Measurements from ENCODE around the gene GSTCD.
"Not testable (repeated sequence)": the region's sequence is repeated elsewhere in the genome, so short reads cannot be mapped to it uniquely, and the experiment has no call there.

GSTCD gene

GRCh38 chr4:105715692-105716278 is 7.2 kb downstream of the GSTCD start:
- DNase-seq (ENCODE audit: low read depth): no peak

DNA sequence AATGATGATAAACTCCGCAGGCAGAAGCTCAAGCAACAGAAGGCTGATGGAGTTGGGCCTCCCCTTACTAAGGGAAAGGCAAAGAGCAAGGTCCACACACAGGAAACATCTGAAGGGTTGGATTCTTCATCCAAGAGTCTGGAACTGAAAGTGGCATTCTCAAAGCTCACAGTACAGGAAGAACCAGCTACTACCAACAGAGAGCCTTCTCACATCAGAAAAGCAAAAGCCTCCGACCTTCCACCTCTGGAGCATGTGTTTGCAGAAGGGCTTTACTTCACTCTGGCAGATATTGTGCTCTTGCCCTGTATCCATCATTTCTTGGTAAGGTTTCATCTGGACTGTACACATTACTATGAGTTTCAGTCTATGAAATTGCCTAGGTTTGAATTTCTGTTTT is 10.6 kb downstream of the GSTCD start:
- DNase-seq (ENCODE audit: low read depth): no peak

GRCh38 chr4:105725623-105726022 is 17.0 kb downstream of the GSTCD start:
- no peak for DNase-seq (ENCODE audit: low read depth)

DNA sequence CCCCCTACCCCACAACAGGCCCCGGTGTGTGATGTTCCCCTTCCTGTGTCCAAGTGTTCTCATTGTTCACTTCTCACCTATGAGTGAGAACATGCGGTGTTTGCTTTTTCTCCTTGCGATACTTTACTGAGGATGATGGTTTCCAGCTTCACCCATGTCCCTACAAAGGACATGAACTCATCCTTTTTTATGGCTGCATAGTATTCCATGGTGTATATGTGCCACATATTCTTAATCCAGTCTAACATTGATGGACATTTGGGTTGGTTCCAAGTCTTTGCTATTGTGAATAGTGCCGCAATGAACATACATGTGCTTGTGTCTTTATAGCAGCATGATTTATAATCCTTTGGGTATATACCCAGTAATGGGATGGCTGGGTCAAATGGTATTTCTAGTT is 21.3 kb downstream of the GSTCD start:
- not testable (repeated sequence) for DNase-seq (ENCODE audit: low read depth)

DNA sequence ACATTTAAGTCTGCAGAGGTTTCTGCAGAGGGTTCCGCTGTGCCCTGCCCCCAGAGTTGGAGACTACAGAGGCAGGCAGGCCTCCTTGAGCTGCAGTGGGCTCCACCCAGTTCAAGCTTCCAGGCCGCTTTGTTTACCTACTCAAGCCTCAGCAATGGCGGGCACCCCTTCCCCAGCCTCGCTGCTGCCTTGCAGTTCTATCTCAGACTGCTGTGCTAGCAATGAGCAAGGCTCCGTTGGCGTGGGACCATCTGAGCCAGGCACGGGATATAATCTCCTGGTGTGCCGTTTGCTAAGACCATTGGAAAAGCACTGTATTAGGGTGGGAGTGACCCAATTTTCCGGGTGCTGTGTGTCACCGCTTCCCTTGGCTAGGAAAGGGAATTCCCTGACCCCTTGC is 26.6 kb downstream of the GSTCD start:
- DNase-seq (ENCODE audit: low read depth): not testable (repeated sequence)

GRCh38 chr4:105741548-105741947 is 33.0 kb downstream of the GSTCD start:
- DNase-seq (ENCODE audit: low read depth): no peak

DNA sequence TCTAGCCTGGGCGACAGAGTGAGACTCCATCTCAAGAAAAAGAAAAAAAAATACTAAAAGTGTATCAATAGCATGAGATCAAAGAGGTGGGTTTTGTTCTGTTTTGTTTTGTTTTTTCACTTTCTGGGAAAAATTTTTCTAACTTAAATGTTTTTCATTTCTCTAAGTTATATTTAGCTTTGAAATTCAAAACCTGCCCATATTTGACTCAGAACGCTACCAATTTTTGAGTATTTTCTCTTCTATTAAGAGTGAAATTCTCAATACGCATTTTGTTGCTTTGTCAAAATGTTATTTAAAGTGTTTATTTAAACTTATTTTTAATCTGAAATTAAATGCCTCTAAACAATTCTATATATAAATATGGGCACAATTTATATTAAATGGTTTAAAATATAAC is 39.6 kb downstream of the GSTCD start:
- DNase-seq (ENCODE audit: low read depth): no peak

DNA sequence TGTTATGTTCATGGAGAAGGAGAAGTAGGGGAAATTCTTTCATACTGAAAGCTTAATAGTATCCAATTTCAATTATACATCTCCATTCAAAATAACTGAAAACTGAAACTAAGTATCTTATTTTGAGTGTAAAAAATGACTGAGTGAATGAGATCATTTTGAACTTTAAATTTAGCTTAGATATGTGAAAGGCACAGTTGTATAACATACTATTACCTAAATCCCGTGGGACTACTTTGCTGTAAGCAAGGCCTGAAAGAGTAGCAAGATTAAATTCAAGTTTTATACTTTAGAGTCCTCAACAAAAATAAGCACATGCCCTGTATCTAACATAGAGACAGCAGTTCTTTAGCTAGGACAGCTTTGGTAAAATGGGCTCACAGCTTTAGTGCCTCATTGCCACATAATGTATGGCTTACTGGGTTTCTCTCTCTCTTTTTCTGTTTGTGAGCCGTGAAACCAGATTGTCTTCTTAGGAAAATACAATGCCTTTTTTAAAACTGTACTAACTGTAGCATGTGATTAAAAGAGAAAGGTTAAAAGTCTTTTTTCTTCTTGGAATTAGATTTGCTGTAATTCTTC is 43.2 kb downstream of the GSTCD start:
- DNase-seq (ENCODE audit: low read depth): no peak

DNA sequence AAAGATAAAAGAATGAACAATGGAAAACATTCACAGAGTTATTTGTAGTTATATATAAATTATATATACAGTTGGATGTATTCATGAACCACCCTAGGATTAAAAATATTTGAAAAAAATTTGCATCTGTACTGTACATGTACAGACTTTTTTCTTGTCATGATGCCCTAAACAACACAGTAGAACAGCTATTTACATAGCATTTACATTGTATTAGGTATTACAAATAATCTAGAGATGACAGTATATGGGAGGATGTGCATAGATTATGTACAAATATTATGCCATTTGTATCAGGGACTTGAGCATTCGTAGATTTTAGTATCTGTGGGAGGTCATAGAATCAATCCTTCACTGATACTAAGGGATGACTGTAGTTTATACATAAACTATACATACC is 44.8 kb downstream of the GSTCD start:
- no peak for DNase-seq (ENCODE audit: low read depth)

DNA sequence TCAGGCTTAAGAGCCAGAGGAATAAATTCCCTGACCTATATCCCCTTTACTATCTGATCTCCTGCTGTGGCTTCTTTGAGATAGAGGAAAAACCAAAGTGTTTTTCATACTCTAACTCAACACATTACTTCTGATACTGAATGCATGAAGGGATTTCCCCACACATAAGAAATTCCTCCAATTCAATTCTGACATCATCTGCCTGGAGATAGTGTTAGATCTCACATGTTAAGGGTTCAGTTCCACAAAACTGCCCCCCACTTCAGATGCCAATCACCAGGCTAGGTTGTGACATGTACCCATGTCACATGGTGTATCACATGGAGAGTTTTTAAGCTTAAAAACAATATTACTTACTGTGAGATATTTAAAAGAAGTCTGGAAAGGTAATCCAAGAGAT is 46.8 kb downstream of the GSTCD start:
- DNase-seq (ENCODE audit: low read depth): no peak

- no peak for DNase-seq (ENCODE audit: low read depth)
Observed at GRCh38 chr4:105758958-105759357, 50.4 kb downstream of the GSTCD start.

DNA sequence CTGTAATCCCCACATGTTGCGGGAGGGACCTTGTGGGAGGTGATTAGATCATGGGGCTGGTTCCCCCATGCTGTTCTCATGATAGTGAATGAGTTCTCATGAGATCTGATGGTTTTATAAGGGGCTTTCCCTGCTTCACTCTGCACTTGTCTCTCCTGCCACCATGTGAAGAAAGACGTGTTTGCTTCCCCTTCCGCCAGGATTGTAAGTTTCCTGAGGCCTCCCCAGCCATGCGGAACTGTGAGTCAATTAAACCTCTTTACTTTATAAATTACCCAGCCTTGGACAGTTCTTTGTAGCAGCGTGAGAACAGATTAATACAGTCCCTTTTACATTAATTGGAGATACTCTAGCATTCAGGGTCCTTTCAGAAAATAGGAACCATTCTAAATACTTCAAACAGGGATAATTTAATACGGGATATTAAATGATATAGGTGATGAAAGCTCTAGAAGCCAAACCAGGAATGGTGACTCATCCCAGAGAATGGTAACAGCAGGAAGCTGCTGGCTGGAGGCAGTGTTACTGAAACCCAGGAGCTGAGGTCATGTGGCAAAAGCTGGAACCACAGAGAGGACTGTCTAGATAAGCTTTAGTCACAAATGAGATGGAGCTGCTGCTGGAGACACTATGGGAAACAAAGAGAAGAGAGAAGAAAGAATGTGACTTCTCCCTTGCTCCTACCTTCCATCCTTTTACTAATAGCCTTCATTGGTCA is 57.3 kb downstream of the GSTCD start:
- DNase-seq (ENCODE audit: low read depth): peak; percentile 49

DNA sequence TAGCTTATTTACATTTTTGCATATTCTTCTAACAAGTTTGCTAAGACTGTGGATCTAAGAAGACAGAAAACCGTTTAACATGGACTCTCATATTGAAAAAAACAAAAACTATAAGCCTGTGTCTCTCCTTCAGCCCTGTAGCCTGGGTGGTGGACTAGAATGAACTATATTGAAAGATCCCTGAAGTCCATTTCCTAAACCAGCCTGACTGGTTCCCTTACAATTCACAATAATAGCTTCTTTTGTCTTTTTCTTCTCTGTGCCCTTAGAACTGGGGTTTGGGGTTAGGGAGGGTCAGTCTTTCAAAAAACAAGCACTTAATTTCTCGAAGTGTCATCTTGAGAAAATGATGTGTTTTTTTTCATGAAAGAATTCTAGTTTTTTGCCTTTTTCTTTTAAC is 59.0 kb downstream of the GSTCD start:
- DNase-seq (ENCODE audit: low read depth): no peak

DNA sequence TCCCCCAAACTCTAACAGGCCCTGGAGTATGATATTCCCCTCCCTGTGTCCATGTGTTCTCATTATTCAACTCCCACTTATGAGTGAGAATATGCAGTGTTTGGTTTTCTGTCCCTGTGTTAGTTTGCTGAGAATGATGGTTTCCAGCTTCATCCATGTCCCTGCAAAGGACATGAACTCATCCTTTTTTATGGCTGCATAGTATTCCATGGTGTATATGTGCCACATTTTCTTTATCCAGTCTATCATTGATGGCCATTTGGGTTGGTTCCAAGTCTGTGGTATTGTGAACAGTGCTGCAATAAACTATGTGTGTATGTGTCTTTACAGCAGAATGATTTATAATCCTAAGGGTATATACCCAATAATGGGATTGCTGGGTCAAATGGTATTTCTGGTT is 61.9 kb downstream of the GSTCD start:
- DNase-seq (ENCODE audit: low read depth): not testable (repeated sequence)

GRCh38 chr4:105772065-105772464 is 63.5 kb downstream of the GSTCD start:
- not testable (repeated sequence) for DNase-seq (ENCODE audit: low read depth)

DNA sequence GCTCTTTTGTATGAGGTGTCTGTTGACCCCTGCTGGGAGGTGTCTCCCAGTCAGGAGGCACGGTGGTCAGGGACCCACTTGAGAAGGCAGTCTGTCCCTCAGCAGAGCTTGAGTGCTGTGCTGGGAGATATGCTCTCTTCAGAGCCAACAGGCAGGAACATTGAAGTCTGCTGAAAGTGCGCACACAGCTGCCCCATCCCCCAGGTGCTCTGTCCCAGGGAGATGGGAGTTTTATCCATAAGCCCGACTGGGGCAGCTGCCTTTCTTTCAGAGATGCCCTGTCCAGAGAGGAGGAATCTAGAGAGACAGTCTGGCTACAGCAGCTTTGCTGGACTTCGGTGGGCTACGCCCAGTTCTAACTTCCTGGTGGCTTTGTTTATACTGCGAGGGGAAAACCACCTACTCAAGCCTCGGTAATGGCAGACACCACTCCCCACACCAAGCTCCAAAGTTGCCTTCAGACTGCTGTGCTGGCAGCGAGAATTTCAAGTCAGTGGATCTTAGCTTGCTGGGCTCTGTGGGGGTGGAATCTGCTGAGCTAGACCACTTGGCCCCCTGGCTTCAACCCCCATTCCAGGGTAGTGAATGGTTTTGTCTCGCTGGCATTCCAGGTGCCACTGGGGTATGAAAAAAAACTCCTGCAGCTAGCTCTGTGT is 67.3 kb downstream of the GSTCD start:
- not testable (repeated sequence) for DNase-seq (ENCODE audit: low read depth)

GRCh38 chr4:105780176-105780575 is 71.6 kb downstream of the GSTCD start:
- DNase-seq (ENCODE audit: low read depth): no peak

DNA sequence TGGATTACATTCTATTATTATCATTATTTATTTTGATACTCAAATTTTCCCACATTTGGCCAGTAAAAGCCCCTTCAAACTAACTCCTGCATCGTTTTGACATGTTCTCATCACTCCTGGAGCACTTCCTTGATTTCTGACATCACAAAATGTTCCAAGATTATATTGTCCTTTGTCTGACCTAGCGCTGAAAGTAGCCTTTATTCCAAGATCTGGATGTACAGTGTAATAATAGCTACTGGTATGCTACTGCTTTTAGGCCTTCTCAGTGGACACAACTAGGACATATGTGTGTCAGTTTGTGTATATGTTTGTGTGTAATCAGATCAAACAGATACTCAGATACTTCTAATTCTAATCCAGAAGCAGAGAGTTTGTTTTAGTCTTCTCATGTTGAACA is 76.2 kb downstream of the GSTCD start:
- DNase-seq (ENCODE audit: low read depth): no peak

DNA sequence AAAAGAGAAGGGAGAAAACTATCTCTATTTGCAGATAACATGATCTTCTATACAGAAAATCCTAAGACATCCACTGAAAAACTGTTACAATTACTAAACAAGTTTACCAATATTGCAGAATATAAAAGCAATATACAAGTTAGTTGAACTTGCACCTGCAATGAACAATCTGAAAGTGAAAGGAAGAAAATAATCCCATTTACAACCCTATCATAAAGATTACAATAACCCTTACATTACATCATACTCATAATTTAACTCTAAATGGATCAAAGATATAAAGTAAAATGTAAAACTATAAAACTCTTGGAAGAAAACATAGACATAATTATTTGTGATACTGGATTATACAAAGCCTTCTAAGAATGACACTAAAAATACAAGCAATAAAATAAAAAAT is 77.2 kb downstream of the GSTCD start:
- no peak for DNase-seq (ENCODE audit: low read depth)

DNA sequence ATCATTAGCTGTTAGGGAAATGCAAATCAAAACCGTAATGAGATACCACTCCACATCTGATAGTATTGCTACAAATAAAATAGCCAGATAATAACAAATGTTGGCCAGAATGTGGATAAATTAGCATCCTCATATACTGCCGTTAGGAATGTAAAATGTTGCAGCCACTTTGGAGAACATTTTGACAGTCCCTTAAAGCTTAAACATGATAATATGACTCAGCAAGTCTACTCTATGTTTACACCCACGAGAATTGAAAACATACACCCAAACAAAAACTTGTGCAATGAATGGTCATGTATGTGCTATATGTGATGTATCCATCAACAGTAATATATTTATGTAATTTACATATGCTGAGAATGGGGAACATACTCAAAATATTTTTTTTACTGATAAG is 78.2 kb downstream of the GSTCD start:
- DNase-seq (ENCODE audit: low read depth): no peak

GRCh38 chr4:105797225-105797624 is 88.6 kb downstream of the GSTCD start:
- DNase-seq (ENCODE audit: low read depth): no peak

DNA sequence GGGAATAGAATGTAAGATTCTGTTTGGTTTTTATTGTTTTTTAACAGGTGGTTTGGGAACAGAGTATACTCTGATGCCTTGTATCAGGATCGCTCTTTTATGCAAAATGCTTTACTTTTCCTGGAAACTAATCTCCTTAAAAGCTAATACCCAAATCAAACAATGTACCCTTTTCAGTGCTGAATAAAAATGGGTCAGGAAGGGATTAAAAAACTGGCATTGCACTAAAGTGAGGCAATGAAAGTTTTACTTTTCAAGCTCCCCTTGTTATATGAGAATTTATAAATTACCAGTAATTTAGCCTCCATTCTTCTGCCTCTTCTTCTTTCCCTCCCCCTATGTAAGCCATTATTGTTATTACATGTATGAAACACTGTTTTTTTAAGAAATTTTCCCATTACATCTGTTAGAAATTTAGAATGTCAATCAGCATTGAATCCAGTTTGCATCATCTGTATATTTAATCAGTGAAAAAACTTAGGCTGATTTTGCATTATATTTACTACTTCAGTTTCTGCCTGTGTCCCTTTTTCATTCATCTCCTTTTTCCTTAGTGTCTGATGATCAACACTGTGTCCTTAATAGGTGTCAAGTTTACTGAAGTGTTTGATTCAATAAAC is 97.0 kb downstream of the GSTCD start:
- DNase-seq (ENCODE audit: low read depth): no peak

GRCh38 chr4:105807496-105807895 is 98.9 kb downstream of the GSTCD start:
- DNase-seq (ENCODE audit: low read depth): no peak

Measured in HS-5 (cell line).